ENCODE results near the gene AGR3. TPM values are rescaled to one million over a fixed set of nuclear protein-coding genes. Genes with fewer than 3 reads are reported as not detected.

Gene AGR3
- total RNA-seq, 1 experiment from 2014 or later, result not detected

- RAD21 ChIA-PET (ENCODE audit: low non-redundant PET in 1 of 2, low total read pairs in 2 of 2, uncharacterized antibody in 2 of 2, unreplicated experiment in 2 of 2), result no interaction called here
- POLR2A ChIA-PET, result no interaction called here
These were observed 48.4 kb downstream of the AGR3 start for GRCh38 chr7:16833373-16833772.

GRCh38 chr7:16826060-16826459, 55.7 kb downstream of the AGR3 start:
- ChIA-PET CTCF (no interaction called here), POLR2A (no interaction called here), RAD21 (ENCODE audit: low non-redundant PET in 1 of 2, low total read pairs in 2 of 2, uncharacterized antibody in 2 of 2, unreplicated experiment in 2 of 2) (no interaction called here)
- Histone ChIP-seq H3K79me2 (ENCODE audit: insufficient read depth, low read length) (no peaks in the 10 kb centered on the region), H3K36me3 (ENCODE audit: control insufficient read depth in 1 of 2, insufficient read depth in 2 of 2, low read length in 2 of 2) (no peaks in the 10 kb centered on the region), H3K27me3 (ENCODE audit: insufficient read depth, low read length) (no peaks in the 10 kb centered on the region), H3K27ac (ENCODE audit: low read depth, low read length) (no peak overlapping the region), H3K9me3 (ENCODE audit: control insufficient read depth in 1 of 2, insufficient read depth in 1 of 2, low read depth in 1 of 2, low read length in 2 of 2) (no peaks in the 10 kb centered on the region), H3K4me1 (ENCODE audit: control insufficient read depth in 1 of 2, insufficient read depth in 2 of 2, low read length in 2 of 2) (no peaks in the 10 kb centered on the region), H3K4me2 (ENCODE audit: low read length) (no peak overlapping the region), H4K20me1 (ENCODE audit: insufficient read depth) (no peaks in the 10 kb centered on the region), H2AFZ (ENCODE audit: low read depth, low read length, poor library complexity, severe bottlenecking) (no peak overlapping the region), H3K4me3 (replicated peaks in 1 of 2; ENCODE audit: low read depth in 1 of 2, low read length in 2 of 2) (no peak overlapping the region), H3K9ac (ENCODE audit: low read length) (no peak overlapping the region), H3K9me2 (ENCODE audit: insufficient read depth) (no peaks in the 10 kb centered on the region)
- DNase-seq (ENCODE audit: low read depth, low spot score), result no peak
- TF ChIP-seq JUND (IDR thresholded peaks at IDR 0.05) (no peak), YY1 (IDR thresholded peaks at IDR 0.05; ENCODE audit: extremely low read depth, insufficient replicate concordance, low read depth, low read length) (no peak), POLR2AphosphoS5 (IDR thresholded peaks at IDR 0.05; ENCODE audit: low read depth, low read length) (no peak), CBX3 (IDR thresholded peaks at IDR 0.05; ENCODE audit: low read depth) (no peak), ZBTB33 (IDR thresholded peaks at IDR 0.05; ENCODE audit: extremely low read depth, insufficient replicate concordance, low read length) (no peak), POLR2A (IDR thresholded peaks at IDR 0.05; ENCODE audit: borderline replicate concordance, extremely low read depth, insufficient read depth, insufficient read length) (no peak), FOSL1 (IDR thresholded peaks at IDR 0.05; ENCODE audit: low read depth) (no peak), ZNF274 (IDR thresholded peaks at IDR 0.05; ENCODE audit: low read depth, low read length) (no peak), ATF3 (IDR thresholded peaks at IDR 0.05) (no peak)
- ATAC-seq, result no peak
- intact Hi-C loops (cut with micrococcal nuclease), result no loop called here
- BruUV-seq (replicated peaks), result no TSS peak

More at GRCh38 chr7:16833373-16833772, 48.4 kb downstream of the AGR3 start:
- Histone ChIP-seq H3K36me3 (ENCODE audit: control insufficient read depth in 1 of 2, insufficient read depth in 2 of 2, low read length in 2 of 2) (no peaks in the 10 kb centered on the region), H3K79me2 (ENCODE audit: insufficient read depth, low read length) (no peaks in the 10 kb centered on the region), H3K4me2 (ENCODE audit: low read length) (no peak overlapping the region), H4K20me1 (ENCODE audit: insufficient read depth) (no peaks in the 10 kb centered on the region), H2AFZ (ENCODE audit: low read depth, low read length, poor library complexity, severe bottlenecking) (no peak overlapping the region), H3K4me1 (ENCODE audit: control insufficient read depth in 1 of 2, insufficient read depth in 2 of 2, low read length in 2 of 2) (no peaks in the 10 kb centered on the region), H3K4me3 (replicated peaks in 1 of 2; ENCODE audit: low read depth in 1 of 2, low read length in 2 of 2) (no peak overlapping the region), H3K9me3 (ENCODE audit: control insufficient read depth in 1 of 2, insufficient read depth in 1 of 2, low read depth in 1 of 2, low read length in 2 of 2) (no peaks in the 10 kb centered on the region), H3K9ac (ENCODE audit: low read length) (no peak overlapping the region), H3K9me2 (ENCODE audit: insufficient read depth) (no peaks in the 10 kb centered on the region), H3K27ac (ENCODE audit: low read depth, low read length) (no peak overlapping the region), H3K27me3 (ENCODE audit: insufficient read depth, low read length) (no peaks in the 10 kb centered on the region)
- ATAC-seq (no peak), DNase-seq (ENCODE audit: low read depth, low spot score) (no peak)
- no TSS peak for BruUV-seq (replicated peaks)
- TF ChIP-seq ZNF274 (IDR thresholded peaks at IDR 0.05; ENCODE audit: low read depth, low read length), result no peak
- CTCF ChIA-PET, result no interaction called here
- intact Hi-C loops (cut with micrococcal nuclease), result no loop called here

All from HCT116 (cell line).